ENCODE measurements around the gene CDK14. TPM values are rescaled to one million over a fixed set of nuclear protein-coding genes. Genes with fewer than 3 reads are reported as not detected.

Gene CDK14
- total and polyA plus RNA-seq, 2 of the 8 experiments (the other 6 are each of a cell fraction or from before 2014, with no cell fraction given) = 5.5 to 47.3 TPM

DNA sequence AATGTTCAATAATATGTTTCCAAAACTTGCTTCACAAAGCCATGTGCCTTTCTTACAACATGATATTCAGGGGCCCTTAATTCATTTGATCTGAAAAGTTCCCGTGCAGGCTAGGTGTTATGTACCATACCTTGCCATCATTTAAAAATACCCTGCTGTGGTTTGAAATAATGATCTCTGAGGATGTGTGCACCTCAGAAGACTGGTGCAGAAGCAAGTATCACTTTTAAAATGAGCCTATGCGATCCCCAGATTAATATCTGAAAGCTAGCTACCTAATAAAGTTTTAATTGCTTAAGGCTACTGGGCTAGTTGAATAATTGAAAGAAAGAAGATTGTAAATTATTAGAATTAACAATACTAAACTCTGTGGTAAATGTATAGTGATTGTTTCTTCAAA is 262.4 kb downstream of the CDK14 start:
- H2AK5ac ChIP-seq (ENCODE audit: low read depth, low read length) = no peak overlapping the region
- no peak overlapping the region for H3K27ac ChIP-seq (ENCODE audit: low read depth, low read length)
- H2BK15ac ChIP-seq (ENCODE audit: low read length) = no peak overlapping the region
- no peak overlapping the region for H3K18ac ChIP-seq (ENCODE audit: extremely low read depth, low read length)
- no peaks in the 10 kb centered on the region for H3K79me1 ChIP-seq (ENCODE audit: low read depth, low read length)
- ChIA-PET POLR2A (ENCODE audit: partially characterized antibody) (no interaction called here), CTCF (ENCODE audit: partially characterized antibody) (no interaction called here)
- H3K4me1 ChIP-seq (replicated peaks in 1 of 4; ENCODE audit: control insufficient read depth in 3 of 4, insufficient read depth in 4 of 4, low read length in 3 of 4) = peaks cover 0 to 4% (median 0%) of the 10 kb centered on the region in 4 experiments; a peak in 1 of 7 replicates
- H4K5ac ChIP-seq (ENCODE audit: insufficient read length, low read depth, low read length) = no peak overlapping the region
- H2BK5ac ChIP-seq (ENCODE audit: low read depth, low read length) = no peak overlapping the region
- TF ChIP-seq TAF1 (IDR thresholded peaks at IDR 0.05; ENCODE audit: low read depth, low read length) (no peak), KDM1A (IDR thresholded peaks at IDR 0.05; ENCODE audit: borderline replicate concordance, low read length) (no peak), RAD21 (IDR thresholded peaks at IDR 0.05 in 1 of 2, conservative IDR thresholded peaks at IDR 0.05 in 1 of 2; ENCODE audit: low read depth in 2 of 2, low read length in 2 of 2) (no peak), TBP (IDR thresholded peaks at IDR 0.05; ENCODE audit: low read depth, low read length) (no peak), SP2 (IDR thresholded peaks at IDR 0.05; ENCODE audit: low read length) (no peak), CREB1 (IDR thresholded peaks at IDR 0.05) (no peak), CHD2 (IDR thresholded peaks at IDR 0.05; ENCODE audit: low read length) (no peak), SIX5 (IDR thresholded peaks at IDR 0.05; ENCODE audit: low read depth, low read length) (no peak), SP4 (IDR thresholded peaks at IDR 0.05; ENCODE audit: low read length) (no peak), JUN (IDR thresholded peaks at IDR 0.05; ENCODE audit: low read depth, low read length) (no peak), FOSL1 (IDR thresholded peaks at IDR 0.05; ENCODE audit: insufficient read depth, low read depth, low read length) (no peak), POLR2A (IDR thresholded peaks at IDR 0.05; ENCODE audit: control extremely low read depth in 1 of 2, low read depth in 2 of 2, low read length in 2 of 2) (no peak), GABPA (IDR thresholded peaks at IDR 0.05; ENCODE audit: borderline replicate concordance, insufficient read depth, low read length) (no peak)
- TF ChIP-seq, protein P1, sequence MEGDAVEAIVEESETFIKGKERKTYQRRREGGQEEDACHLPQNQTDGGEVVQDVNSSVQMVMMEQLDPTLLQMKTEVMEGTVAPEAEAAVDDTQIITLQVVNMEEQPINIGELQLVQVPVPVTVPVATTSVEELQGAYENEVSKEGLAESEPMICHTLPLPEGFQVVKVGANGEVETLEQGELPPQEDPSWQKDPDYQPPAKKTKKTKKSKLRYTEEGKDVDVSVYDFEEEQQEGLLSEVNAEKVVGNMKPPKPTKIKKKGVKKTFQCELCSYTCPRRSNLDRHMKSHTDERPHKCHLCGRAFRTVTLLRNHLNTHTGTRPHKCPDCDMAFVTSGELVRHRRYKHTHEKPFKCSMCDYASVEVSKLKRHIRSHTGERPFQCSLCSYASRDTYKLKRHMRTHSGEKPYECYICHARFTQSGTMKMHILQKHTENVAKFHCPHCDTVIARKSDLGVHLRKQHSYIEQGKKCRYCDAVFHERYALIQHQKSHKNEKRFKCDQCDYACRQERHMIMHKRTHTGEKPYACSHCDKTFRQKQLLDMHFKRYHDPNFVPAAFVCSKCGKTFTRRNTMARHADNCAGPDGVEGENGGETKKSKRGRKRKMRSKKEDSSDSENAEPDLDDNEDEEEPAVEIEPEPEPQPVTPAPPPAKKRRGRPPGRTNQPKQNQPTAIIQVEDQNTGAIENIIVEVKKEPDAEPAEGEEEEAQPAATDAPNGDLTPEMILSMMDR (IDR thresholded peaks at IDR 0.05; ENCODE audit: control extremely low read depth in 1 of 3, insufficient read depth in 1 of 3, low read depth in 1 of 3, low read length in 3 of 3) = no peak
- H4K20me1 ChIP-seq (replicated peaks in 1 of 2; ENCODE audit: control insufficient read depth in 1 of 2, insufficient read depth in 2 of 2, low read length in 2 of 2) = no peaks in the 10 kb centered on the region
- H3K4me3 ChIP-seq (ENCODE audit: extremely low read depth in 1 of 4, insufficient read depth in 2 of 4, low read depth in 3 of 4, low read length in 4 of 4) = no peak overlapping the region
- no peak overlapping the region for H4K91ac ChIP-seq (replicated peaks; ENCODE audit: insufficient read length, low read length)
- no peak overlapping the region for H3K23ac ChIP-seq (ENCODE audit: insufficient read length)
- H2AFZ ChIP-seq (ENCODE audit: low read length) = no peak overlapping the region
- no peak overlapping the region for H3K56ac ChIP-seq (replicated peaks; ENCODE audit: insufficient read length, low read depth, low read length)
- 85% methylated on average over 2 of the region's 2 CpGs; no CpG with 5 or more reads in 1 of the 2 experiments for WGBS, 2 experiments (ENCODE audit: extremely low coverage in 1 of 2, insufficient coverage in 1 of 2, insufficient read length in 1 of 2, insufficient replicate concordance in 2 of 2, low coverage in 1 of 2, low lambda C conversion rate in 2 of 2, missing lambda C conversion rate in 1 of 2)
- H2BK20ac ChIP-seq (ENCODE audit: low read length) = no peak overlapping the region
- H3K4me2 ChIP-seq (ENCODE audit: insufficient read depth in 1 of 2, low read depth in 2 of 2, low read length in 2 of 2) = no peak overlapping the region
- H2BK120ac ChIP-seq (replicated peaks; ENCODE audit: low read depth, low read length) = no peak overlapping the region
- no peaks in the 10 kb centered on the region for H3K23me2 ChIP-seq (ENCODE audit: low read depth, low read length)
- H4K8ac ChIP-seq (ENCODE audit: extremely low read depth, insufficient read depth, low read length) = no peak overlapping the region
- FAIRE-seq = no peak
- H3K14ac ChIP-seq (ENCODE audit: insufficient read length) = no peak overlapping the region
- H3K9ac ChIP-seq (replicated peaks in 1 of 4; ENCODE audit: extremely low read depth in 1 of 4, low read depth in 3 of 4, low read length in 3 of 4) = no peak overlapping the region
- no peak for DNase-seq (ENCODE audit: low read depth in 1 of 2, low spot score in 2 of 2)
- H2BK12ac ChIP-seq (ENCODE audit: low read depth, low read length) = no peak overlapping the region
- H3K36me3 ChIP-seq (ENCODE audit: control insufficient read depth in 2 of 4, insufficient read depth in 4 of 4, low read length in 3 of 4) = no peaks in the 10 kb centered on the region
- no peaks in the 10 kb centered on the region for H3K9me3 ChIP-seq (ENCODE audit: insufficient read depth in 2 of 2, low read depth in 1 of 2, low read length in 1 of 2)
- no peaks in the 10 kb centered on the region for H3K27me3 ChIP-seq (replicated peaks in 1 of 4; ENCODE audit: control insufficient read depth in 3 of 4, extremely low read depth in 1 of 4, insufficient read depth in 3 of 4, low read length in 3 of 4)
- no peaks in the 10 kb centered on the region for H3K79me2 ChIP-seq (ENCODE audit: control insufficient read depth in 1 of 2, insufficient read depth in 2 of 2, low read length in 2 of 2)
- no peak overlapping the region for H3K4ac ChIP-seq (replicated peaks; ENCODE audit: insufficient read length, low read depth, low read length)
